OCI-M2 (cell line): ENCODE results near the gene PSME4.
"Not testable (repeated sequence)": the region's sequence is repeated elsewhere in the genome, so short reads cannot be mapped to it uniquely, and the experiment has no call there.

Experiments
- DNase-seq: peaks from one replicate; lab custom pipeline; 2025; ENCODE audit not compliant: unreplicated experiment; lab: John Stamatoyannopoulos, UW

PSME4 gene

GRCh38 chr2:53886406-53887280, 84.2 kb downstream of the PSME4 start:
- no peak for DNase-seq

- no peak for DNase-seq
Observed at GRCh38 chr2:53884883-53885282, 85.9 kb downstream of the PSME4 start.

DNA sequence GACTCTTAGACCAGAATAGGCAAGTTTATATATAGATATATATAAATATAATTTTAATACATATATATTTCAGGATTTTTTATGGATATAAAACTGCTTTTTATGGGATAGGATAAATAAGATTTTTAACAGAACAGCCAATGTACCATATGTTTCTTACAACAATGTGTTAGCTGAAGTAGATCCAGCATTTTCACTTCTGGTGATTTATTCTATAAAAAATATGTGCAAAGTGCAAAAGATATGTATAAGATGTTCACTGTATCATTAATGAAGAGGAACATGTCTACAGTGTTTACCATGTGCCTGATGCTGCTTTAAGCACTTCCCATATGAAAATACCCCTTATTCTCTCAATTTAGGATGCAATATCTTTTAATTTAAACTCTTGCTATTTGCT, 88.8 kb downstream of the PSME4 start:
- no peak for DNase-seq

DNA sequence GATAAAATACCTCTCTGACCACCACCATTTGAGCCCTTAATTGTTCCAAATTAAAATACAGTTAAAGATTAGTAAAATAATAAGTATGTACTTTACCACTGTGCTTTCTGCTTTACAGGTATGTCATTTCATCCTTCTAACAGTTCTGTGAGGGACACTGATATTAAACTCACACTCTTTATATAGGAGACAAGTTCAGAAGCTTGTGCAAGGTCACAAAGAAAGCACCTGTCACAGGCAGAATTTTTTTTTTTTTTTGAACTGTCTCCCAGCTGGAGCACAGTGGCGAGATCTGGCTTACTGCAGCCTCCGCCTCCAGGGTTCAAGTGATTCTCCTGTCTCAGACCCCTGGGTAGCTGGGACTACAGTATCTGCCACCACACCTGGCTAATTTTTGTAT, 89.4 kb downstream of the PSME4 start:
- DNase-seq, result no peak

- DNase-seq, result no peak
Observed at GRCh38 chr2:53880756-53881155, 90.0 kb downstream of the PSME4 start.

DNA sequence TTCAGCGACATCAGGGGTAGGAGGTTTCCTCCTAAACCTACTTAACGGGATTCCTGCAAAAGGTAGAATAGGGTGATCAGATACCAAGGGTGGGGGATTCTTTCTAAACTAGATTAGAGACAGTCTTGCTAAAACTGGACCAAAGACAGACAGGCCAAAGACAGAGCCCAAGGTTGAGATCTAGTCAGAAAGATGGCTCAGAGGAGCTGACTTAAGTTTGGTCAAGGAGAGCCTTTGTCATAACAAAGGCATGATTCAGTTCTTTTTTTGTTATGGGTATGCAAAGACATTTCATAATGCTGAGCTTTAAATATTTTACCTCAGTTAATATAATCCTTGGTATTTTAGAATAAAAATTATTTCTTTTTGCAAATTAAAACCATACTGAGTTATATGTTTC, 93.2 kb downstream of the PSME4 start:
- DNase-seq, result no peak

DNA sequence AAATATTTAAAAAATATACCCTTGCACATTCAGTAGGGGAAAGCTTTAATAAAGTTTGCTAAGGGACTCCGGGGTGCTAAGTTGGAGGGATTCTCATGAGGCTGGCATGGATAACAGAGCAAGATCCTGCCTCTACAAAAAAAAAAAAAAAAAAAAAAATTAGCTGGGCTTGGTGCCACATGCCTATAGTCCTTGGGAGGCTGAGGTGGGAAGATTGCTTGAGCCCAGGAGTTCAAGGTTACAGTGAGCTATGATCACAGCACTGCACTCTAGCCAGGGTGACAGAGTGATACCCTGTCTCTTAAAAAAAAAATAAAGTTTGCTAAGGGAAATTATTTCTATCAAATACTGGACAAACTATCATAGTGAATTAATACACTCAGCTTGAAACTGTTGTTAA, 93.7 kb downstream of the PSME4 start:
- no peak for DNase-seq

GRCh38 chr2:53874401-53874950, 96.3 kb downstream of the PSME4 start:
- no peak for DNase-seq

GRCh38 chr2:53867773-53868172, 103.0 kb downstream of the PSME4 start:
- DNase-seq, result no peak

GRCh38 chr2:53867169-53867568, 103.6 kb downstream of the PSME4 start:
- no peak for DNase-seq

GRCh38 chr2:53865962-53866361, 104.8 kb downstream of the PSME4 start:
- no peak for DNase-seq

DNA sequence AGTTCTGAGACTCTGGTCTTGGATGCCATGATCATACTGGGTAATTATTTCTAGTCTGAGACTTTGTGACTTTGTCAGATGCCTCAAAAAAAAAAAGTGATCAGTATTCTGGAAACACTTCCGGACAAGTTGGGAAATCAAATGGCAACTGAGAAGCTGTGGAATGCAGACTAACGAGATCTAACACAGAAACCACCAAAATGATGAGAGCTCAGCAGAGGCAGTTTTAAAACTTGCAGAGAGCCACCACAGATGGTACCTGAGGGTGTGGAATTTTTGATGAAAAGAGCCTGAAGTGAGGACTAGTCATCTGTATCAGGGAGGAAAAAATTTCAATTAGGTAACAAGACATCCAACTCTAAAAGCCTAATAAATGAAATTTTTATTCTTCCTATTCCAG, 105.5 kb downstream of the PSME4 start:
- no peak for DNase-seq

GRCh38 chr2:53863538-53864227, 107.1 kb downstream of the PSME4 start:
- no peak for DNase-seq

DNA sequence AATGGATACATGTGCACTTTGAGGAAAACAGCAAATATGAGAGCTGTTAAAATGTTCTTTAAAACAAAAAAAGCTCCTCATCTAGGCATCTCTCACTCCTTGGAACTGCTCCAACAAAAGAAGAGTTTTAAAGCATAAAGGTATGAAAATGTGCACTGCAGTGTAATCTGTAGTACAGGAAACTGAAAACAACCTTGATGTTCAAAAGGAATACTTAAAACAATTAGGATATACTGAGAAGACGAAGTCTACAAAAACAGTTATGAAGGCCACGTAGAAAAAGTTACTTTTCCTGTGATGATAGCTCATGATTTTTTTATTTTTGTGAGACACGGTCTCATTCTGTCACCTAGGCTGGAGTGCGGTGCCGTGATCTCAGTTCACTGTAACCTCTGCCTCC, 109.0 kb downstream of the PSME4 start:
- DNase-seq, result no peak

DNA sequence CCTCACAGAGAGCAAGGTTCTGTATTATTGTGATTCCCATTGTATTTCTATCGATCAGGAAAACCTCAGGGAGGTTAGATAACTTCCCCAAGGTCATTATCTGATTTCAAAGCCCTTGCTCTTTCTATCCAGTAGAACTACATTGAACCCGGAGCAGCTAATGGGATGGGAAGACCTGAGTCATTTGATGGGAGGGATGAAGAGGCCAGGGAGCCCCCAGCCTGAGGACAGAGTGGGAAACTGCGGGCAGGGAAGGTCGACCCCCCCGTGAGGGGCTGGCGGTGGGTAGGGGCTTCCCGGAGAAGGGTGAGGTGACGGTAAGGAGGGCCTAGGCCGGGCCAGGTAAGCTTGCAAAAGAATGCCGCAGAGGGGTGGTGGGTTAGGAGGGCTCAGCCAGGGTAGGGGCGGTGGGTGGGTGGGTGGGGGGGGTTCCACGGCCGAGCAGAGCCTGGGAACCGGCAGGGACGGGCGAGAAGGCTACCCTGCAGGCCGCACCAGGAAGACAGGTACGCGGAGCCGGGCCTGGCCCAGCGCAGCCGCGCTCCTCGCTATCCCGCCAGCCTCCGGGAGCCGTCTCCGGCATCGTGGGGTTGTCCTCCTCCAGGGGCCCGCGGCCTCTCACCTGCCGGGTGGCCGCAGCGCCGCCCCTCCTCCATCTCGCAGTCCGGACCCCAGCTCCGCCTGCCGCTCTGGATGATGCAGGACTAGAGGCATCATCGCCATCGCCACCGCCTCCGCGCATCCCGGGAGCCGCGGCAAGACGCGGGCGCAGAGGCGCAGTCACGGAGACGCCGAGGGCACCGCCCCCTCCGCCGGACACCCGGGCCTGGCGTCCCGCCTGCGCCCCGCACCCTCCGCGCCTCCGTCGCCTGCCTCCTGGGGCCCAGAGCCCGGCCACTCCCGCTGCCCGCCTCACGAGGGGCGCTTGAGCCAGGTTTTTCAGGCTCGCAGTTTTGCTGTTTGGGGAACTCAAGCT, 111.3 kb downstream of the PSME4 start, which contains the start of gene GPR75:
TSS of gene GPR75 (minus strand) at position 762 of the 976 bp plus-strand sequence. CDS start 5,211 bp downstream, outside the sequence.
- no peak for DNase-seq

- no peak for DNase-seq
Observed at GRCh38 chr2:53856272-53856671, 114.5 kb downstream of the PSME4 start.

DNA sequence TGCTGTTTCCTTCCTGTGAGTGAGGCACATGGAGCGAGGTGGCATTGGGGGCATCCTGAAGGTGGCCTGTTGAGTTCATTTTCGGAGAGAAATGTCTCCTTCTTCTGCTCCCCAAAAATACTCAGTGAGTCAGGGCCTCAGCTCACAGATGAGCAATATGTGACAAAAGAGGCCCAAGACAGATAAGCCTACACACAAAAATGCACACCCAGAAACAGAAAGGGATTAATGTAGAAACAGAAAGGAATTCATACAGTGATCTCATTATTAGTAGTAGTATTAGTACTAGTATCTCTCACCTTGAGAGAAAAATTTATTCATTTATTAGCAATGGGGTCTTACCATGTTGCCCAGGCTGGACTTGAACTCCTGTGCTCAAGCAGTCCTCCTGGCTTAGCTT, 116.1 kb downstream of the PSME4 start:
- no peak for DNase-seq

DNA sequence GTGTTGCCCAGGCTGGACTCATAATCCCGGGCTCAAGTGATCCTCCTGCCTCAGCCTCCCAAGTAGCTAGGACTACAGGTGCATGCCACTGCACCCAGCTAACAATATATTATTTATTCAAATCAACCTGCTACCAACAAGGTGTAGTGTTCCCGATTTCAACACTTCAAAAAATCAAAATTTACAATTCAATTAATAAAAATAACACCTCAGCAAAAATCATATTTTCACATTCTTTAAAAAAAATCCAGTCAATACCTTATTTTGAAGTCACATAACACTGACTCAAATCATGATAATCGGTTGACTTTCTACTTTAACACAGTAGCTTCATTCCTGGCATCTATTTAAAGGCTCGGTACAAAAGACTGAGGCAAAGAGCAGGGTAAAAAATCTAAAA, 118.3 kb downstream of the PSME4 start:
- DNase-seq, result no peak

- not testable (repeated sequence) for DNase-seq
Observed at GRCh38 chr2:53851052-53851757, 119.6 kb downstream of the PSME4 start.

- DNase-seq, result no peak
Observed at GRCh38 chr2:53848062-53848461, 122.7 kb downstream of the PSME4 start.
